Activated CD4-positive, alpha-beta T cell treated with anti-CD3 and anti-CD28 coated beads, Interleukin-2, Interleukin-4, amounts not matched to agents 100 ng/mL and 50 ng/mL, durations not matched to agents 16 hours and 8 hours (primary cell): ENCODE results near the gene CHD8.
A peak's percentile ranks its signal among the peaks of the same experiment; 100 is the strongest.

Experiments used
- DNase-seq: peaks from one replicate; pipeline ENCODE4 v3.0.0-alpha.2; 2020; ENCODE audit warnings: low spot score

Gene CHD8

DNA sequence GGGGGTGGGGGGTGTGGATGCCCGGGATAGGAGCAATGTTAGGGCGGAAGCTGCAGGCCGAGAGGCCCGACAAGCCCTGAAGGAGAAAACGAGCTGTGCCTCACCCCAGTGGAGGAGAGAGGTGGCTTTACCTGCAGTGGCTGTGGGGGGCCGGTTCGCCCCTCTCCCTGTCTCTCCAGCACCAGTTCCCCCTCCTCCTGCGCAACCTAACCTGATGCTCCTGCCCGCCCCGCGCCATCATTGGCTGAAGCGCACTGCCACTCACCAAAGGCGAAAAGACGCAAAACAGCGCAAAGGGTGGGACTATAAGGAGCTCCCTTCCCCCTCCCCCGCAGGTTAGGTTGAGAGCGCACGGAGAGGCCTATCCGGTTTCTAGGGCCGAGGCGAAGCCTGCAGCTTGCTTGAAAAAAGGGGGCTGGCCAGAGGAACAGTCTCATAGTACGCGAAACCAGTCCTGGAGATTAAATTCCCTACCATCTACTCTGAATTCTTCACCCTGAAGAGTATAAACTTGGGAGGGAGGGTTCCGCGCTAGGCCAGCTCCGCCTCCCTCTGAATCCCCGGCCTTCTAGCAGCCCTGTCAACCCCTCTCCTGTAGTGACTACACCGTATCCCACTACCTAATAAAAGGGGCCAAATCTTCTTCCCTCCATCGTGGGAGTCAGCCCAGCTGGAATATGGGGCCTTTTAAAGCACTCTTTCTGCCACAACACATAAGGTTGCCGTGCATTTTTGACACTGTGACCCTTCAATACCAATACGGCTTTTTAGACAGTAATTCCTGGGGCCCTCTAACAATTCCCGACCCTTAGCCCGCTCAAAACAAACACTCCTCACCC, 18.6 kb downstream of the CHD8 start:
- DNase-seq: peak; percentile 99

DNA sequence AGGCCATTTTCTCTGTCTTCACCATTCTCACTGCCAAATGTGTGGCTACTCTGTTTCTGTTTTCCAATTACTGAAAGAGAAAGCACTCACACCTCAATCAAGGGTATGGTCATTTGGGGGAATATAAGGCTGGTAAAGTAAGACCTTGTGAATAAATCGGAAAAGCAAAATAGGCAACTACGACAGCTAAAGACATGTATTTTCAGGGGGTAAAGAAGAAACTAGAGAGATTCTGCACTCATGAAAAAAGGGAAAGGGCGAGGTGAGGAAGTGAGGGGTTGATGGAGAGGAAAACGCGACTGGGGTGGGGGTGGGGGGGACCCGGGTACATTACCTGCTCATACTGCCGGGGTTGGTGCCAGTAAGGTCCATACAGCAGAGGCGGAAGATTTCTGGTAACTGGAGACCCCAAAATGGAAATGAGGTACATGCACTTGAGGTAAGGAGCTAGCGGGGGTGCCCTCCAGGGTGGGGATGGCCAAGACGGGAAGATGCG, 19.3 kb downstream of the CHD8 start:
- no peak for DNase-seq

DNA sequence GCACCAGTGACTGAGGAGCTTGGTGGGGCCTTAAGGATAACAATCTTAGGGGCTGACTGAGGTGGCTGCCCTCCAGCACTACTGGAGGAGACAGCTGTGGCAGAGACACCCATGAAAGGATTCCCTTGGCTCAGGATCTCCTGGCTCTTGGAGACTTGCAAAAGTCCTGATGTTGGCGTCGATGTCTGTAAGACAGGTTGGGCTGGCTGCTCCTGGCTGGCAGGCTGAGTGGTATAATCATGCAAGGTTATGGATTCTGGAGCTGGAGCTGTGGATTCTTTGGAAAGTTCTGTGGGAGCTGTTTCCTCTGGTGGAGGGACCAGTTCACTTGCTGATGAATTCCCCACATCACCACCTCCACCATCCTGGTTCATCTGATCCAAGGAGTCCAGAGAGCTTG, 24.8 kb downstream of the CHD8 start:
- DNase-seq: no peak

DNA sequence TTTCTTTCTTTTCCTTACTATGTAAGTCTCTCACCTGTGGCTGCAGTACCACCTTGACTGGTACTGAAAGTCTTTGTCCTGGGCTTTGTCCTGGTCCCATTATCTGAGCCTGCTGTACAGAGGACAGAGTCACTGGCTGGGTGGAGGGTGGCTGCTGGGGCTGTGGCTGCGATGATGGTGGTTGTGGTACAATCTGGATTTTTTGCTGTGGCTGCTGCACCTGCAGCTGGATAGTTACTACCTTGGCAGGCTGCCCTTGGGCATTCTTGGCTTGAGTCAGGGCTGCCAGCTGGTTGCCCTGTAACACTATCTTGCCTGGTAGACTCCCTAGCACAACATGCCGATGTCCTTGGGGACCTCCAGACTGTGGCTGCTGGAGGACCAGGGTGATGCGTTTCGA, 27.0 kb downstream of the CHD8 start:
- DNase-seq: no peak

DNA sequence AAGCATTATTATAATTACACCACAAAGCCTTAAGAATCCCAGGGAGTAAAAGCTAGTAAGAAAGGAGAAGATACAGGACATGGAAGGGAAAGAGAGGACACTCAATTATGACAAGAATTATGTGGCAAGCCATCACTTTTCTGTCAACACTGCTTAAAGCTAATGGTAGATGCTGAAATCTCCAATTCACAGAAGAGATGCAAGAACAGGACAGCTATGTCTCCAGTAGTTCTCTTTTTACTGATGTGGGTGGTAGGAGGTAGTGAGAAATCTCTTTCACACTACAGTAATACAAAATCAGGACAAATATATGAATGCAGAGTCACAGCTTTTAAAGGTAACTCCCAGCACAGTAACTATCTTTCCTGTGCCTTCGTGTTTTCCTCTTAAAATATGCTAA, 29.2 kb downstream of the CHD8 start:
- no peak for DNase-seq

DNA sequence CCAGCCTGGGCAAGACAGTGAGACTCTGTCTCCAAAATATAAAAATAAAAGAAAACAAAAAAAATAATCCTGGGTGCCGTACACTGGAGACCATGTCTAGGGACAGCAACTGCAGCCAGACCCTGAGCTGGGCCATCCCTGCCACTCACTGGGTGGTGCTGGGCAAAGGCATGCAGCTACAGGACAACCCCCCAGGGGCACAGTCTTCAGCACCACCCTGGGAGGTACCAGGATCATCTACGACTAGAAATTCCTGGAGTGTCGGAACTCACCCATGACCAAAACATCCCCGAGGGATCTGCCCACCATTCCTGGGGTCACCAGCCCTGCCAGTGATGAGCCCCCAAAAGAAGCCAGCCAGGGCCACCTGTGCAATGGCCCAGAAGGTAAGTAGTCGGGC, 36.4 kb downstream of the CHD8 start:
- DNase-seq: no peak

DNA sequence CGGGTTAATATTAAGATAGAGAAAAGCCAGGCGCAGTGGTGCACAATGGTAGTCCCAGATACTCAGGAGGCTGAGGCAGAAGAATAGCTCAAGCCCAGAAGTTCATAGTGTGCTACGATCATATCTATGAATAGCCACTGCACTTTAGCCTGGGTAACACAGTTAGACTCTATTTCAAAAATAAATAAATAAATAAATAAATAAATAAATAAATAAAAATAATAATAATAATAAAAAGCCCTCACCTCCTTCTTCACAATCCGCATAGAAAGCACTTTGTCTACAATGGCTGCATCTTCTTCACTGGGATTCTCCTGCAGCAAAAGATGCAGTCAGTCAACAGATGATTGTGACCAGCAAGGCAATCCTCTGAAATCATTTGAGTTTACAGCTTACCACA, 40.6 kb downstream of the CHD8 start:
- DNase-seq: no peak

DNA sequence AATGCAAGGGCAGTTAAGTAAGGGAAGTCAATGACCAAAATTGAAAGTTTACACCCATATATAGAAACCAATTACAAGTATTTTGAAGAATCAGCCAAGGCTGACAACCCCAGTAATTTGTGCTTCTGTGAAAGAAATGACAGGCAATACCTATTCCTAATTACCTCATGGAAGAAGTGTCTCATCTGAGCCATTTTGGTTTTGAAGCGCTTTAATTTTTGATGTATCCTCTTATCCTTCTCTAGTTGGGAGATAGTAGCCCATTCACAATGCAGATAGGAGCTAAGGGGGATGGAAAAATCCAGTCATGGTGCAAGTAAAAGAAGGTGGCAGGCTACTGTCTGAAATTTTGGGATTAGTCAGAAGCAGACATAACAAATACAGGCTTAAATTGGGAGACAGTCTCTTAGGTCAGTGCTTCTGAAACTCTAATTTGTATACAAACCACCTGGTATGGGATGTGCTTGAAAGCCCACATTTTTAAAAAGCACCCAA, 41.7 kb downstream of the CHD8 start:
- peak; percentile 70 for DNase-seq

DNA sequence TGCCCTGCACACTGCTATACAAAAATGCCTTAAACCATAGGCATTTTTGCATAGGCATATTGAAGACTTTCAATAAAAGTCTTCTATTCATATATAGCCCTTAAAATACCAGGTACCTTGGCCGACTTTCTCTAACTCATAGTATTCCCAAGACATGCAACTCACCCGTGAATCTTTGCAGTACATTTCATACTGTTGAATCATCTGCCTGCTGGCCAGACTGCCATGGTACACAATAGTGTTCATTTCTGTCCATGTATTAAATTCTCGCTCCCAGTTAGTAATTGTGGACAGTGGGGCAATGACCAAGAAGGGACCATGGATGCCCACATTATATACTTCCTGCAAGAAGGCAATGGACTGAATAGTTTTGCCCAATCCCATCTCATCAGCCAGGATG, 47.8 kb downstream of the CHD8 start:
- no peak for DNase-seq

DNA sequence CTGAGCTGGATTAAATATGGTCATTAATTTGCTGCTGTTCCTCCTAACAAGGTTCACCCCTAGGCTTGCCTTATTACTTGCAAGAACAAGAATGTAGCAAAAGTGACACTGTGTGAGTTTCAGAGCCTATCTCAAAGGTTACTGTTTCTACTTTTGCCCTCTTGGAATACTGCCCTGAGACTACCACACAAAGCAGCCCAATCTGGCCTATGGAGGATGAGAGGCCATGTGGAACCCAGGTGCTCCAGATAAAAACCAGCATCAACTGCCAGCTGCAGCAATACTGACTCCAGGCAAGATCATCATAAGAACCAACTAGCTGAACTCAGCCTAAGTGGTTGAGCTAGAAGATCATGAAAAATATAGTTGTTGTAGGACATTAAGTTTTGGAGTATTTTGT, 49.7 kb downstream of the CHD8 start:
- no peak for DNase-seq

DNA sequence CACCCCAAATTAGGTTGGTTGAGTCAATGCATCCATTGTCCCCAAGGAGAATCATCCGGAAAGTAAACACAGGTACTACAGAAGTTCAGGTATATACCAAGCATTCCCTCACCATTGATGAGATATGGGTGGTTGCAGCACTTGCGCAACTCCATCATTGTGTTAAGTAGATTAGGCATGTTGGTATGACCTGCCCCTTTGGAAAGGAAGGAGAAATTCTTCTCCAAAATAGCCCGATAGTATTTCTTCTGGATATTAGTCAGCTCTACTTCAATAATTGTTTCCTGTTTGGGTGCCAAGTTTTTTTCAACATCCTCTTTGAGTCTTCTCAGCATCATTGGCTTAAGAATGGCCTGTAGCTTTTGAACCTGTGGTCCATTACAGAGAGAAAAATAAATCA, 50.8 kb downstream of the CHD8 start:
- no peak for DNase-seq

DNA sequence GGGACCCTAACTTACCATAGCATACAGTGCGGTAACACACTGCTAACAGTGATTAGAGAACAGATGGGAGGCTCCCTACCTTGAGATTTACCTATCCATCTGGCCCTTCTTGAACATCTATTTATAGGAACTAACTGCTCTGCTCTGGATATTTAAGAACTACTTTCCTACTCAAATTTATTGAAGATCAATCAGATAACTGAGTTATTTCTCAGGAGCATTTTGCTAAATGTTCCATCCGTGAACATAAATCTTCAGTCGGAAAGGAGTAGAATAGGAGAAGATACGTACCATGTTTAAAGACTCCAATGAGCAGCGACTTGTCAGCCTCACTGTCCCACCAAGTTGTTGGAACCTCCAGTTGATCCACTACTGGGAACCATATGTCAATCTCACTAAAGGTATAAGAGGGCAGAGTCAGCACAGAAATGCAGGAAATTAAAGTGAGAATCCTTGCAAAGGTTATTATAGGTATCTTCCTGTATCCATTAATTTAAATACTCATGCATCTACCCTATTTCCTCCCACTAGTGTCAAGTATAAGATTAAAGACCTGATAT, 56.5 kb downstream of the CHD8 start:
- no peak for DNase-seq

DNA sequence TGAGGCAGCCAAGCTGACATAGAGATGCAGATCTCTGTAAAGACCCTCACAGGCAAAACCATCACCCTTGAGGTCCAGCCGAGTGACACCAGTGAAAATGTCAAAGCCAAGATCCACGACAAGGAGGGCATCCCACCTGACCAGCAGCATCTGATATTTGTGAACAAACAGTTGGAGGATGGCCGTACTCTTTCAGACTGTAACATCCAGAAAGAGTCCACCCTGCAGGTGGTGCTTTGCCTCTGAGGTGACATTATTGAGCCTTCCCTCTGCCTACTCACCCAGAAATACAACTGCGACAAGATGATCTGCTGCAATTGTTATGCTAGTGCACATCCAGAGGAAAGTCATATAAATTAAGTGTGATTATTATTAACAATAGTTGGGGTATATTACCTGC, 57.0 kb downstream of the CHD8 start:
- DNase-seq: no peak

DNA sequence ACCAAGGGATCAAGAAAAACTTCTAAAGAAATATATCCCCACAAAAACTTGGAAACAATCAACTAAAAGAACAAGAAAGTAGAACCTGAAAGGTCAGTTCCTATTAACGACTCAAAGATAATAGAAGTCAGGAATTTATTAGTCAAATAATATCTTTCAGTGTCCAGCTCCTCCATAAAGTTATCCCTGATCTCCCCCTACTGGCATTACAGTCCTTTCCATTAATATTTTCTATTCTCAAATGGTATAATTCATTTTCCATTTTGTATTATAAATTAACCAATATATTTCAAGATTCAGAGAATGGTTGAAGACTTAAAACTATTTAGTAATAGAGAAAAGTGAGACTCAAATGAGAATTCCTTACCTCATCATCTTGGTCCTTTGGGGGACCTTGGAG, 60.5 kb downstream of the CHD8 start:
- no peak for DNase-seq

DNA sequence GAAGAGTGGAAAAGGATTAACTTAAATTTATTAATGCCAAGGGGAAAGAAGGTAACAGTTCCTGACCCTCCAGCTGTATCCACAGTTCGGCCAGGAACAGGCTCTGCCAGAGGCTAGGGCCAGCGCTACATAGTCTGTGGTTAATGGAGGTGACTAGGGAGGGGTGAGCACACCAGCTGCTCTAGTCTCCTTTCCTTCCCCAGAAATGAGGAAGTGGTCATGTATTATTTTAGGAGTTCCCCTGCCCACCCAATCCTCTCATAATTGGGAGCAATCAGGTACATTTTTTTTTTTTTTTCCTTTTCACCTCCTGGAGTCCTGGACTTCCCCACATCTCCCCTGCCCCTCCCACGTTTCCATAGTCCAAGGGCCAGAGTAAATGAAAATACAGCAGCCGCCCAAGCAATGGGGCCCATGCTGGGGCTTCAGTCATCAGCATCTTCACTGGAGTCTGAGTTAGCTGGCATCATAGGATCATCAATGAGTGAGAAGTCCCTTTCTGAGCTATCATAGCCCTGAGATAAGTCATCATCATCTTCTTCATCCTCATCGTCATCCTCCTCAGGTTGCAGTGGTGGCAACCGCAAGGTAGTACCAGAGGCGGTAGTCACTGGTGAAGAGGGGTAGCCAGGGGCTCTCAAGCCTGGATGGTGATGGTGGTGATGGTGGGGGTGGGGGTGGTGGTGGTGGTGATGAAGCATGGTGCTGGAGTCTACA, 70.6 kb downstream of the CHD8 start:
- no peak for DNase-seq

DNA sequence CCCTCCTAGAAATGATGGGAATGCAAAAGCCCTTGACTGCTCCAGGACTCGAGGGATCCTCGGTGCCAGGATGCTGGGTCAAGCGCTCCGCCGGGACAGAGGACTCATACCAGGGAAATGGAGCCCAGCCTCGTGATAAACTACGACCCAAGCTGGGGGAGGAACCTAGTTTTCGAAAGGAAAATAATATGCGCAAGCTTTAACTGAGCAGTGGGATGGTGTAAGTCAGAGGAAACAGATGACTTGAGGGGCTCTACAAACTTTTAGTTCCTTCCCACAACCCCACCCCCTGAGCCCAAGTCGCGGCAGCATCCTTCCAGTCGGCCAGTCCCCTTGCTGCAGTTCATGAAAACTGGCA, 71.5 kb downstream of the CHD8 start:
- no peak for DNase-seq

DNA sequence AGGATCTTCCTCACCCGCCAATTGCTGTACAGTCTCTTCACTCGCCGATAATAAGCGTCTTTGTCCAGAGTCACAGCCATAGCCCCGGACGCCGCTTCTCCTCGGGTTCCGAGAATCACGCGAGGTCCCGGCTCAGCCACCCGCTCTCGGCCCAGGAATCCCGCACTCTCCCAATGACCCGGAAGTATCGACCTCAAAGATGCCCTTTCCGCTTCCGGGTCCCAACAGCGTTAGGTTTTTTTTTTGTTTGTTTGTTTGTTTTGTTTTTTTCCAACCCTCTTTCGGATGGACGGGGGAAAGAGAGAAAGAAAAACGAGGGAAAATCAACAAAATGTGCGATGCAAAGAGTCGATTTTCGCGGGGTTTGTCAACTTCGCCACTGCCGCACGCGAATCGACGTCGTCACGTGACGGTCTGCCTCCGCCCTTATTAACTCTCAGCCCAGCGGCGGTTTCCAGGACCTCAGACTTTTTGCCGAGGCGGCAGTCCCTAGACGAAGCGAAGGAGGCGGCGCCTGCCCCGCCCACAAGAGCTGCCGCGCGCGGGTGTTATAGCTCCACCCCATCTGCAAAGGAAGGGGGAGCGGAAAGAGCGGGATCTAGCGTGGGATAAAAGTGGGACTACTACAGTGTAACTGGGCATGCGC, 72.0 kb downstream of the CHD8 start, which contains the start of gene SUPT16H:
TSS of gene SUPT16H (minus strand) at position 172 of the 646 bp plus-strand sequence. CDS start at position 80, 92 bp downstream.
- DNase-seq: peak; percentile 96

DNA sequence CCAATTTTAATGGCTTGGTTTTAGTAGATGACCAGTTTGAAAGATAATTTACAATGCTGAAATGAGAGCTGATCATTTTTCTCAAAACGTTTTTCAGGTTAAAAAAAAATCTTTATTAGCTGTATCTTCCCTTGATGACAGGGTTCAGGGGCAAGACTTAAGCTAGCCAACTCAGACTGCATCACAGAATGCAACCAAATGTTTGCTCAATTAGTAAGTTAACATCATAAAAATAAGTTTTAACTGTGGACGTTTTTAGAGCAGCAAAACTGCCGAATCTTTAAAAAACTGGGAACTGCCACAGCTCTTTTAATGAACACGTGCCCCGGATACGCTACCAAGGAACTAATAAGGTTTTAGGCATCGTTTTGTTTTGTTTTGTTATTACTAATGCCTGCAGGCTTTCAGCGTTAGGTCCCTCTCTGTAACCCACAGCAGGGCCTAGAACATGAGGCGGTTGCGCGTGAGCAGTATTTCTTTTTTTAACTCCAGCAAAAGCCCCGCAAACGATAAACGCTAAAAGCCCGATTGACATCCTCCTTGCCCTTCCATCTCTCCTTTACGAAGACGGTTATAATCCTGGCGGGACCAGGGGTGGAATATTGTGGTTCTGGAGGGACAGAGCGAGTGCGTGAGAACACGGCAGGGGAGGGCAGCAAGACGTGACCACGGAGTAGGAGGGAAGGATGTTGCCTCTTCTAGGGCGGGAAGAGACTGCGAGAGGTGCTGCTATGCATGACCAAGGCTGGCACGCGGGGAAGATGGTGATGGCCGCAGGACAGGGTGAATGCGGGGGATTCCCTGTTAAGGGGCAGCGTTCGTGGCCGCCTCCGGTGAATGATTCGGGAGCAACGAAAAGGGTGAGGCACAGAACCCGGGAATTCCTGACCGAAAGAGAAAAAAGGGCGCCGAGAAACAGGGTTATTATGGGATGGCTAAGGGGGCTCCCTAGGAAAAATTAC, 72.8 kb downstream of the CHD8 start:
- peak; percentile 62 for DNase-seq

DNA sequence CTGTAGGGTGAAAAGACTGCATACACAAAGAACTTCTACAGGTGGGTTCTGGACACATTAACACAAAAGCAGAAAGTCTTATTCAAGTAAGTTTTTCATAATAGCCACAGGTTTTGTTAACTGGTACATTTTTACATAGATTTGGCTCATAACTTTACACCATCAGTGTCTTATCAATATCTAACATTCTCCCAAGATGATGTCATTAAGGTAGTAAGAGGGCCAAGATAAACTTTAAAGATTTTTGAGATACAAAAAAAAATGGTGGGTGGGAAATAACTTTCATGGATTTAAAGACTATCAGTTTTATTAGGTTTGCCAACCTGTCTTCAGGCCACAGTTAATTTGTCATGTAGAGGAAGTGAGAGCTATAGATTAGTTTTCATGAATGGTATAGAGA, 73.8 kb downstream of the CHD8 start:
- DNase-seq: no peak

DNA sequence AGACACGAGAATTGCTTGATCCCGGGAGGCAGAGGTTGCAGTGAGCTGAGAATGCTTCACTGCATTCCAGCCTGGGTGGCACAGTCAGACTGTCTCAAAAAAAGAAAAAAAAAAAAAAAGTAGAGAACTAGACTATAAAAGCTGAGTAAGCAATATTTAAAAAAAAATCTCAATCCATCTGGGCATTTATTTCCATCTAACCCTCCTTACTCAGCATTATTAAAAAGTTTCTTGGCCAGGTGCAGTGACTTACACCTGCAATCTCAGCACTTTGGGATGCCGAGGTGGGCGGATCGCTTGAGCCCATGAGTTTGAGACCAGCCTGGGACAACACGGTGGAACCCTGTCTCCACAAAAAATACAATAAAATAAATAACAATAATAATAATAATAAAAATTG, 76.6 kb downstream of the CHD8 start:
- DNase-seq: no peak

DNA sequence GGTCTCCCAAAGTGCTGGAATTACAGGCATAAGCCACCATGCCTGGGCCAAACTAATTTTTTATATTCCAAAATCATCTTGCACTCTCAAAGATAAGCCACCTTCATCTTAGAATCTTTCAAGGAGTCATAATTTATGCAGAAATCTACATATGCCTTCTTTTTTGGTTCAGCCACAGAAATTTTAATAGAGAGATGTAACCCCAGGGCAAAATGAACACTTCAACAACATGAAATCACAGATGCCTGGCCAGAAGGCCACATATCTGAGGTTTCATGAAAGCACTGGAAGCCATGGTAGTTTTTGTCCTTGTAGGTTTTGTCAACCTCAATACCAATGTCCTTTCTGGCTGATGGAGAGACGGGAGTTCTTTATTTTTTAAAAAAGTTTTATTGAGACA, 81.9 kb downstream of the CHD8 start:
- DNase-seq: no peak
